GM19025 (cell line): ENCODE measurements around the gene C9orf72.

Experiments
- ATAC-seq: cut with Tn5 transposase; IDR thresholded peaks from one replicate; pipeline ENCODE4 v1.9.1; 2021; ENCODE audit warnings: mild to moderate bottlenecking, low read depth, moderate library complexity; ENCODE audit not compliant: unreplicated experiment

The C9orf72 gene

GRCh38 chr9:27540502-27540901 lies 32.8 kb downstream of the C9orf72 start:
- no peak for ATAC-seq

- peak; percentile 45 for ATAC-seq
Observed at GRCh38 chr9:27539479-27540441, 33.5 kb downstream of the C9orf72 start.

GRCh38 chr9:27538647-27539046 lies 34.6 kb downstream of the C9orf72 start:
- ATAC-seq, result peak; percentile 57

- no peak for ATAC-seq
Observed at GRCh38 chr9:27537756-27538155, 35.5 kb downstream of the C9orf72 start.

- ATAC-seq, result no peak
Observed at GRCh38 chr9:27537027-27537435, 36.2 kb downstream of the C9orf72 start.

GRCh38 chr9:27536168-27536567 lies 37.1 kb downstream of the C9orf72 start:
- no peak for ATAC-seq

GRCh38 chr9:27535701-27536118 lies 37.6 kb downstream of the C9orf72 start:
- ATAC-seq, result peak; percentile 25

- ATAC-seq, result no peak
Observed at GRCh38 chr9:27534658-27535209, 38.5 kb downstream of the C9orf72 start.

GRCh38 chr9:27534131-27534530 lies 39.1 kb downstream of the C9orf72 start:
- ATAC-seq, result no peak

GRCh38 chr9:27533311-27533710 lies 40.0 kb downstream of the C9orf72 start:
- ATAC-seq, result no peak

- no peak for ATAC-seq
Observed at GRCh38 chr9:27532046-27532445, 41.2 kb downstream of the C9orf72 start.

GRCh38 chr9:27530915-27531755 lies 42.1 kb downstream of the C9orf72 start:
- ATAC-seq, result no peak

- ATAC-seq, result peak; percentile 72
Observed at GRCh38 chr9:27529316-27530278, 43.7 kb downstream of the C9orf72 start, which contains the start of gene MOB3B. Gene MOB3B, minus strand, starts transcription at chr9:27529814. Its CDS starts 74,264 bp downstream, at chr9:27455550.

GRCh38 chr9:27528886-27529315 lies 44.4 kb downstream of the C9orf72 start:
- peak; percentile 29 for ATAC-seq

- ATAC-seq, result peak; percentile 41
Observed at GRCh38 chr9:27528076-27528885, 45.0 kb downstream of the C9orf72 start.

GRCh38 chr9:27527702-27528075 lies 45.6 kb downstream of the C9orf72 start:
- no peak for ATAC-seq

- no peak for ATAC-seq
Observed at GRCh38 chr9:27524236-27524635, 49.0 kb downstream of the C9orf72 start, which contains the start of gene IFNK. Gene IFNK, plus strand, starts transcription at chr9:27524290. Its CDS starts 47 bp downstream, at chr9:27524337.

- ATAC-seq, result no peak
Observed at GRCh38 chr9:27523141-27523540, 50.1 kb downstream of the C9orf72 start.

GRCh38 chr9:27520986-27521385 lies 52.3 kb downstream of the C9orf72 start:
- no peak for ATAC-seq
